GM19467 (cell line): ENCODE data around the gene SLC51B.
"Not testable (repeated sequence)": the region's sequence is repeated elsewhere in the genome, so short reads cannot be mapped to it uniquely, and the experiment has no call there.

Source experiments
- ATAC-seq: cut with Tn5 transposase; IDR thresholded peaks from one replicate; pipeline ENCODE4 v1.9.1; 2021; ENCODE audit warnings: mild to moderate bottlenecking, moderate library complexity; ENCODE audit not compliant: unreplicated experiment

Gene SLC51B

DNA sequence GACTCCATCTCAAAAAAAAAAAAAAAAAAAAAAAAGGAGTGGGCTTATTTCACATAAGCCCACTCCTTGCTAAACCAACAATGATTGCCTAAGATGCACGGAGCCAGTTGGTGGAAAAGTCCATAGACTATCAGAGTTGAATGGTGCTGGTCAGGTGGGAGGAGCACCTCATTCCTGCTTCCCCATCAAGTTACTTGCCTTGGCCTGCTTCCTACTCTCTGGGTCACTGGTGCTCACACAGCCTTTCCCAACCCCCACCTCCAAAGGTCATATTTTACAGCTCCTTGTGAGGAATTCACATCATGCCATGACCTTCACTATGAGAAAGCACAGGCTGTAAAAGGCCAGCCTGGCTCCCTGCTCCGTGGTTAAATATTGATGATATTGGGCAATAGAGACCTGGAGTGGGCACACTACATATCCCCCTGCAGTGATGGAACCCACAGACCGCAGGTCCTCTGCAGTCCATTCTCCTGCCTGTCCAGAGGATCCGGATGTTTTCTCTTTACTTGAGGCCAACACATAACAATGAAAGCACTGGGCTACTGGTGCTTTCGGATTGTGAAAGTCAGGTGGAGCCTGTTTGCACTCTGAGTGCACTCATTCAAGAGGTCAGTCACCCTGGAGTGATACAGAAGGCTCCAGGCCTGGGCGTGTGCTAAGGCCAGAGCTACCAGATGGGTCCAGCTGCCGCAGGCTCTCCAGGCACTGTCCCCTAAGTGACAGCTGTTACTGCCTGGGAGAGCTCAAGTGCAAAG, at the start of gene SLC51B:
SLC51B (plus strand) TSS at position 664 of the 758 bp plus-strand sequence. CDS start 4,618 bp downstream, outside the sequence.
- no peak for ATAC-seq

DNA sequence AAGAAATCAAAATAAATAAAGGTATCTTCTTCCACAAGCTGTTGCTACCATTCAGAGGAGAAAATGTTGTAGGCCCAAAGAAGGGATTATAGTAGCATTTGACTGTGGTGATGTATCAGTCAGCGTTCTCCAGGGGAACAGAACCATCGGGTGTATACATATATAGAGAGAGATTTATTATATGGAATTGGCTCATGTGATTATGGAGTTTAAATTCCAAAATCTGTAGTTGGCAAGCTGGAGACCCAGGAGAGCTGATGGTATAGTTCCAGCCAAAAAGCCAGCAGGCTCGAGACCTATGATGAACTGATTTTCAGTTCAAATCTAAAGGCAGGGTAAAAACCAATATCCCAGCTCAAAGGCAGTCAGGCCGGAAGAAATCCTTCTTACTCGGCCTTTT, 48.1 kb upstream of the SLC51B start:
- no peak for ATAC-seq

DNA sequence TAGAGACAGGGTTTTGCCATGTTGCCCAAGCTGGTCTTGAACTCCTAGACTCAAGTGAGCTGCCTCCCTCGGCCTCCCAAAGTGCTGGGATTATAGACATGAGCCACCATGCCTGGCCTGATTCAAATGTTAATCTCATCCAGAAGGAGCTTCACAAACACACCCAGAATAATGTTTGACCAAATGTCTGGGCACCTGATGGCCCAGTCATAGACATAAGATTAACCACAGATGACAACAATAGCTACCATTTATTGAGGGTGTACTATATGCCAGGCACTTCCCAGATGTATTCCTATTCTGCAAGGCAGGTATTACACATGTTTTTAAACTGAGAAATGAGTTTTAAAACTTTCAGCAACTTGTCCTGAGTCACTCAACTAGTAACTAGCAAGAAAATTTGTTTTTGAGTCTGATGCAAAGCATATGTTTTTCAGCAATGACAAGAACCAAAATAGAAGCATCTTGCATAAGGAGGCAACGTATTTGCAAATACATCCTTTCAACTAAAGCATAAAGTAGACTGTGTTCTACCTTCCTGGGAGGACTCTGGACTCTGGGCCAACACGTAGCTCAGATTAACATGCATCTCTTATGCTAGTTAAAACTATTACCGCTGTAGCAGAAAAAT, 47.3 kb upstream of the SLC51B start:
- ATAC-seq: no peak

DNA sequence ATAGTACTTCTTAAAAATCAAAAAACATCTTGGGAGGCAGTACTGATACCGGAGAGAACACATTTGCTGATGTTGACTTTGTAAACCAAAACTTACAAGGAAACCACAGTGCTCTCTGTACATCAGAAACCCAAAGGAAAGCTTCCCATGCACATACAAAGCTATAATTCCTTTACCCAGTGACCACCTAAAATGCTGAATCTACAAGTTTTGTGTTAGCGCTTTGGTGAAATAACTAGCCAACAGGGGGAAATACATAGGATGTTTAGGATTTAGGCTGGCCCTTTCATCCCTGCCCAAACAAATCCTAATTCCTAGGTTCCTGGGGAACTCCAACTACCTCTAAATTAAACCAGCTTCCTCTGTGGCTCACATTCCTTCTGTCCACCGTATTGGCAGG, 40.2 kb upstream of the SLC51B start:
- no peak for ATAC-seq

DNA sequence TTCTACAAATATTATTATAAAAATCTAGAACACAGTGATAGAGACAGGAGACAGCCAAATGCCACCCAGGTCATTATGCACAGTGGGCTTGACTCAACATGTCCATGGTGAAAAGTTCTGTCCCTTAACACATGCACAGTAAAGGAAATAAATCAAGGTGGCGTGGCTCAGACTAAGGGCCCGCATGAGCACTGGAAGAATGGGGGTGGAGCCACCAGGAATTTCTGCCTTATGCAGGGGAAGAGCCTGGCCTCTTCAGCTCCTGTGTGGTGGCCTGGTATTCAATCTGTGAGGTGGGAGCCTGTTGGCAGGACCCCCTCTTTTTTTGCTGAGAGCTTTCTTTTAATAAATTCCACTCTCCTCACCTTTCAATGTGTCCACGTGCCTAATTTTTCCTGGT, 38.3 kb upstream of the SLC51B start:
- no peak for ATAC-seq

DNA sequence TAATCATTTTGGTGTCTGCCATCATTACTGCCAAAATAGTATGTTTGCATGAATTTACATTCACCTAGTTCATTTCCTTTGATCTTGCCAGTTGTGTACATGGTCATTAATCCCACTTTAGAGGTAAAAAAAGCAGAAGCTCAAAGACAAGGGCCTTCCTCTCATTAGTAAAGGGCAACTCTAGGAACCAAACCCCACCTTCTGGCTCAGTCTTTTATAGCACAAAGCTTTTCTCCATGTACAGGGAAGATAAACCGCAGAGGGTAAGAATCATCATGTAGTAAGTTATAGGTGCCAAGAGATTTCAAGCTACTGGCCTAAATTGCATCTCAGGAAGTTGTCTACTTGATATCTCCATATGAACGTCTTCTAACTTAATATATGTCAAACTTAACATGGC, 36.2 kb upstream of the SLC51B start:
- ATAC-seq: no peak

DNA sequence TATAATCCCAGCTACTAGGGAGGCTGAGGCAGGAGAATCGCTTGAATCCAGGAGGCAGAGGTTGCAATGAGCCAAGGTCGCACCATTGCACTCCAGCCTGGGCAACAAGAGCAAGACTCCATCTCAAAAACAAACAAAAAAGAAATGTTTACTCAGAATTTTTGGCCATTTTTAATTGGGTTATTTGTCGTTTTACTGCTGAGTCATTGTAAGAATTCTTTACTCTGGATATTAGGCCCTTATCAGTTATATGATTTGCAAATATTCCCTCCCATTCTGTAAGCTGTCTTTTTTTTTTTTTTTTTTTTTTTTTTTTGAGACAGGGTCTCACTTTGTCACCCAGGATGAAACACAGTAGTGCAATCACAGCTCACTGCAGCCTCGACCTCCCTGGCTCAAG, 34.0 kb upstream of the SLC51B start:
- ATAC-seq: not testable (repeated sequence)

DNA sequence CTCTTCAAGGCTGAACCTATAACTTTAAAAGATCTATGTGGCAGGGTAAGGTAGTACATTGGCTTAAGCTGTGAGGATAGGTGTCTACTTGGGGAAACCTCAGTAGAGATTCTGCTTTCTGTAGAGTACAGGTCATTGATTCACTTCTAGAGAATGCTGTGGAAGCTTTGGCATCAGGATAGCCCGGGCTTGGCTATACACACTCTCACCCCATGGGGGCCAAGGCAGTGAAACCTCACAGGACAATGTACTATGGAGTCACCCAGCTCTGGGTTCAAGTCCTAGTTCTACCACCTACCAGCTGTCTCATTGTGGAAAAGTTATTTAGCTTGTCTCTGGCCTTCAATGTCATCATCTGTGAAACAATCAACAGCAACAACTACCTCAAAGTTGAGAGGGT, 24.8 kb upstream of the SLC51B start:
- no peak for ATAC-seq

DNA sequence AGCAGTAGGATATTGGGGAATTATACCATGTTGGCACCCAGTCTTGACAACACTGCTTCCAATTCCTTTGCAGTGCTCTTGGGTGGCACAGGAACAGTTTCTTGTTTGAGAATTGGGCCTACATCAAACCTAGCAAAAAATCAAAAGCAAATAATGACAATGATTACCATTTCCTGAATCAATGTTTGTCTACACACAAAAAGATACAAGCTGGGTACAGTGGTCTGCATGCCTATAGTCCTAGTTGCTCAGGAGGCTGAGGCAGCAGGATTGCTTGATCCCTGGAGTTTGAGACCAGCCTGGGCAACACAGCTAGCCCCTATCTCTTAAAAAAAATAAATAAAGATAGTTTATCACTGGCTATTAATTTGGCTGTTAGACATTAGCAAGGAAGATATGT, 23.7 kb upstream of the SLC51B start:
- ATAC-seq: no peak

DNA sequence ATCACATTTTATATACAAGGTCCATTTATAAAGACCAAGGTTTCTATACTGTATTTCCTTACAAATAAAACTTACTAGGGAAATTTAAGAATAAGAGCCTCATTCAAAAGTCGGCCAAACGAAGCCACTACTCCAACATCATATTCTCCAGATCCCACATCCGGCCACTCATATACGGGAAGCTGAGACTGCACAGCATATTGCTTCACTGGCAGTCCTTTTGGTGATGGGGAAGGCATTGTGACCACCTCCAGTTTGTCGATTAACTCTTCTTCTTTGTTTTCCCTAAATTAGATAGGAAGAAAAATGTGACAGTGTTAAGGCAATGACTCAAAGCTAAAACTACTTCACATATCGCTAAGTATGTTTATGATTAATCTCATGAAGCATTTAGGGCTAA, 18.4 kb upstream of the SLC51B start:
- no peak for ATAC-seq

DNA sequence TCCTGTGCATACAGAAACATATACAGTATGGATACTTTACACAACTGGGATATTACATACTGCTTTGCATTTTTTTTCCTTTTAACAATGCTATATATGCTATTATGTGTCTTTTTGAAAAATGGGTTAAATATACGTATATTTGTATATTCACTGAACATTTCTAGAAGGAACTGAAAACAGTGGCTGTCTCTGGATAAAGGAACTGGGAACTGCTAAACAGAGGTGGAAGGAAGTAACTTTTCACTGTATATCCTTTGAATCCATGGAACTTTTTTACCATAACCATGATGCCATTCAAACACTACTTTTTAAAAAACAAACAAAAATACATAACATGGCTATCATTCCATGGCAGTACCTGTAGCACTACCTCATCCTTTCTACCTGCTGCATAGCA, 17.6 kb upstream of the SLC51B start:
- ATAC-seq: no peak

DNA sequence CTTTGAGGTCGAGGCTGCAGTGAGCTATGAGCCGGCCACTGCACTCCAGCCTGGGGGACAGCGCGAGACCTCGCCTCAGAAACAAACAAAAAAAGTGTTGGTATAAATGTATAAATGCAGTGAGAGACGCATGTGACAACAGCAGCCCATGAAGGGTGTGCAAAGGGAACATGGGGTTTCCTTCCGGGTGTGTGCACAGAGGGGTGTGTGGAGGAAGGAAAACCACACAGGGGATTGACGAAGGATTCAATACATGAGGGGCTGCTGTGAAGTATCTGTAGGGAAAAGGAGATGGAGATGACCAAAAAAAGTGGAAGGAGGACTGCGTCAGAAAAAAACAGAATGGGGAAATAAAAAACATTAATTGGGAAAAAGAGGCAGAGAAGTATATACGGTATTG, 16.8 kb upstream of the SLC51B start:
- ATAC-seq: no peak

DNA sequence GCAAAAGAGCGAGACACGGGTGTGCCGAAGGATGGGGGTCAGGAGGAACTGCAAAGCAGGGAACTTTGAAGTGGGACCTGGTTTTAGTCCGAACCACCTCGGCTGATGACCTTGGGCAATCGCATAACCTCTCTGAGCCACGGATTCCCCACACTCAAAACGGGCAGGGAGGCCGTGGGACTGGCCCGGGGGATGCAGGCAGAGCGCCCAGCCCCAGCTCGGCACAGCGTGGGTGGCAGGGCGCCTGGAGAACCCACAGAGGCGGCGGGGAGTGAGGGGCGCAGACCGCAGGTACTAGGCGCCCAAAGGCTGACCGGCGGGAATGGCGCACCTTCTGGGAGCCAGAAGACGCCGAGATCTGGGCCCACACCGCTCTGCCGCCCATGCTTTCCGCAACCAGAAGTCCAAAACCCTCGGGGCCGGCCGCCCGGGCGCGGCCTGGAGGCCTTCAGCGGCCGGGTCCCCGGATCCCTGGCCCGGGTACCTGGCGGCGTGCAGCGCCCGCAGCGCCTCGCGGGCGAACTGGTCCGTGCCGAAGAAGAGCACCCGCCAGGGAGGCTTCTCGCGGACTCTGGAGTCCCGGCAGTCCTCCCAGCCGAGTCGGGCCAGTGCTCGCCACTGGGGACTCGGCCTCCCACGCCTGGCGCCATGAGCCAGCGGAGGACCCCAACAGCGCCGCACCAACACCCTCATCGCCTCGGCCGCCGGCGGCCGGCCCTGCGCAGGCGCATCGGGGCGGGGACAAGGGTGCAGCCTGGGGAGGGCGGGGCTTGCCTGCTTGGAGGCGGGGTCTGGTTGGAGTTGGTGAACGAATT, 16.1 kb upstream of the SLC51B start, which contains the start of gene MTFMT:
MTFMT (minus strand) TSS at position 719 of the 815 bp plus-strand sequence; CDS start at position 693, 26 bp downstream.
- peak; percentile 75 for ATAC-seq

DNA sequence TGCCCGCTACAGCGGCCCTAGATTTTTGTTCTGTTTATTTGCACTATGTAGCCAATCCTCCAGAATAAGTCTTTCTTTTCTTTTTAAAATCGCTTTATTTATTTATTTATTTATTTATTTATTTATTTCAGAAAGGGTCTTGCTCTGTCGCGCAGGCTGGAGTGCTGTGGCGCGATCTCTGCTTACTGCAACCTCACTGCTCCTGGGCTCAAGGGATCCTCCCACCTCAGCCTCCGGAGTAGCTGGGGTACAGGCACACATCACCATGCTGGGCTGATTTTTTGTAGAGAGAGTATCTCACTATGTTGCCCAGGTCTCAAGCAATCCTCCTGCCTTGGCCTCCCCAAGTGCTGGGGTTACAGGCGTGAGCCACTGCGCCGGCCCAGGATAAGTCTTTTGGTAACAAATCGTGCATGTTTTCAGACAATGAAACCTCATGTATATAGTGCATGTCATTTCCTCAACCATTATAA, 15.4 kb upstream of the SLC51B start:
- no peak for ATAC-seq

DNA sequence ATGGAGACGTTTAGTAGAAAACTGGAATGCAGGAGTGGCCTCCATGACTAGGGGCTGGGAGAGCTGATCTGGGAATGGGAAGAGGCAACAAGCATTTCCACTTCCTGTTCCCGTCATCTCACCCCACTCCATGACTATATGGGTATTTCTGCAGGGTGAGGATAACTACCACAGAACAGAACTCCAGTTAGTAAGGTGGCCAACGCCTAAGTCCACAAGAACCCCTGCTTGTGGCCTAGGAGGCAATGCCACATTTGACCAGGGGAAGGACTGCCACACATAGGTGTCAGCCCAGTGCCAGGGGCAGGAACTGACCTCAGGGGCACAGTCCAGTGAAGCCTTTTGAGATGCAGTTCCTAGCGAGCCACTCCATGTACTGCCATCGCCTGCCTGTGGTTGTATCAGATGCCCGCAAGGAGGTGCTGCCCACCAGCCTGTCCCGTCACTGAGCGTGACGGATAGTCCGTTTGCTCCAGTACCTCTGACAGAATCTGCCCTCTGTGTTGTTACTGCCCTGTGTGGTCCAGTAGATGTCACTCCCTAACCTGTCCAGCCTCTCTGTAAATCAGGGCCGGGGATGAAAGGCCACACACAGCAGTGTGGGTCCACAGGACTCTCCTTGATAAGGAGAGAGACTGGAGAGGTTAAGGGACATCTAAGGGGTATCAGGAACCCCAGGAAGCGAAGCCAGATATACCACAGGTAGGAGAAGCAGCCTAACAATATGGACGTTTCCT, 12.2 kb upstream of the SLC51B start:
- ATAC-seq: no peak

DNA sequence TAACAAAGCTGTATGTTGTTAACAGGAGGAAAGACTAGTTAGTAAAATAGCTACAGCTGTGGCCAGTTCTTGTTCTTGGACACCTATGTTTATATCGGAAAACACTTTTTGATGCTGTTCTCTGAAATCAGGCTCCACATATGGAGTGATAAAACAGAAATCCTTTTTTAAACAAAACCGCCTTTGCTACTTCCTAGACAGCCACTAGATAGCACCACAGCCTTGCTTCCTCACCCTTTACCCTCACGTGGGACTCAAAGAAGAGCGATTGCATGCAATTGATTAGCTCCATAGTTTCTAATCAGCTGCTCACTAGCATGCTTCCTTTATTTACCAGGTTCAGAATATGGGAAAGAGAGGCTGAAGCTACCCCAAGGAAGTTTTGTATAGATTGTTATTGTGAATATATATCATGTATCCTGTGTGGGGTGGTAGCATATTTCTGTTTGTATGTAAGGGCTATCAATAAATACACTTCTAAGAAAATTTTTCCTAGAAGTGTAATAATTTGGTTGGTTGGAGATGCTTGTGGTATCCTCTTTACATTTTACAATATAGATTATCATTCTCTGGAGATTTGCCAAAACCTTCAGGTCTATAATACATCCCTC, 11.4 kb upstream of the SLC51B start:
- no peak for ATAC-seq

DNA sequence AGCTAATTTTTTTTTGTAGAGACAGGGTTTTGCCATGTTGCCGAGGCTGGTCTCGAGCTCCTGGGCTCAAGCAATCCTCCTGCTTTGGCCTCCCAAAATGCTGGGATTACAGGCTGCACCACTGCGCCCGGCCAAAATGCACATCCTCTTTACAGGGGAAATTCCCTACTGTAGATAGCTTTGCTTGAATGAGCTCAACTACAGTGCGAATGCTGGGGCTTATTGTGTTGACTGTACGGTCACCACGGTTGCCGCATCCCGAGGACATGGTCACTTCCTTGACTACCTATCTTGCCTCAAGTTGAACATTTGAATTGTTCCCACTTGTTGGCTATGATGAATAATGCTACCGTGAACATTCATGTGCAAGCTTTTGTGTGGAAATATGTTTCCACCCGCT, 10.5 kb upstream of the SLC51B start:
- ATAC-seq: no peak

DNA sequence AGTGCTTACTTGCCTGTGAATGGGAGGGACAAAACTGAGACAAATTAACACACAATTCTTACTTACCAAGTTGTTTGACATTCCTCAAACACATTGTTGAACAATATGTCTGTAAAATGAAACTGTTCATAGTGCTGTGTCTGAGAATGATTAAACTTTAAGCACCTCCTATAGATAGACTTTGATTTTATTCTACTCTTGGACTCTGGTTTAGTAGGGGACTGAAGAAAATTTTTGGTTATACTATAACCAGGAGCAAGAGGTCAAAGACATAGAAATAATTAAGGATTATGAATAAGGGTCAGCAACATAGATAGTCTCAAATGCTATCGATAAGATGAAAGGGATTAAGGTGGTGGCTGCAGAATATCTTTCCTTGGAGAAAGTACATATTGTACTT, 7.9 kb upstream of the SLC51B start:
- ATAC-seq: no peak

DNA sequence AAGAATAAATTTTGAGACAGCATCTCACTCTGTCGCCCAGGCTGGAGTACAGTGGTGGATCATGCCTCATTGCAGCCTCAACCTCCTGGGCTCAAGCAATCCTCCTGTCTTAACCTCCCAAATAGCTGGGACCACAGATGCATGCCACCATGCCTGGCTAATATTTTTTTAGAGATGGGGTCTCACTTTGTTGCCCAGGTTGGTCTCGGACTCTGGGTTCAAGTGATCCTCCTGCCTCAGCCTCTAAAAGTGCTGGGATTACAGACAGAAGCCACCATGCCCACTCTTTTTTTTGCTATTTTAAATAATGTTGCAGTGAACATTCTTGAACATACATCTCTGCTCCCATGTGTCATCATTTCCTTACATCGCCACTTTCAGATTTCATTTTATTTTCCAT, 6.8 kb upstream of the SLC51B start:
- no peak for ATAC-seq

DNA sequence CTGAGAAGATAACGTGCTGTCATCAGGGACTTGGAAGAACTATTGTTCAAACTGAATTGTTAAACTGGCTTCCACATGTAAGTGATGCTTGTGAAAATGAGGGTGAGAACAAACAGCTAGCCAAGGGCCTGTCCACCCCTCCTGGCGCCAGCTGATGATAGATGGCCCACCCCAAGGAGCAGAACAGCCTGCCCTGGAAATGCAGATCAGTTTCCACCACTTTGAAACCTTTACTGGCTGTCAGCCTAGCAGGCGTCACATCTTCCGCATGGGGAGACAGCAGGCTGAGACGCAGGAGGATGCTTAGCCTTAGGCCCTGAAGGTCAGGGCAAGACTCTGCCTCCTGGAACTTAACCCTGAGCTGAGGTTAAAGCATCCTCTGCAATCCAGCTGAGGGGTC, 6.4 kb upstream of the SLC51B start:
- no peak for ATAC-seq

DNA sequence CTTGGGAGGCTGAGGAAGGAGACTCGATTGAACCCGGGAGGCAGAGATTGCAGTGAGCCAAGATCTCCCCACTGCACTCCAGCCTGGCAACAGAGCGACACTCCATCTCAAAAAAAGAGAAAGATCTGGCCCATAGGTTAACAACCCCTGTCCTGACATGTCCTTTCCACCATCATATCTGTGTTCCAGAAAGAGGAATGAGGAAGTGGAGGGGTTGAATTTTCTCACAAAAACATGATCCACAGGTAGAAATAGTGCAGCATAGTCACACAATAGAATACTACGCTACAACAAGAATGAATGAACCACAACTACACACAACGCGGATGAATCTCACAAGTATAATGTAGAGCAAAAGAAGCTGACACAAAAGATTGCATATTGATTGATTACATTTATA, 4.7 kb upstream of the SLC51B start:
- no peak for ATAC-seq
